Adrenal gland (tissue), 5 donors: ENCODE measurements around the gene ZNF425.

Experiments used
- POLR2A ChIP-seq, 2 donors: fragments of 450-650 bp; IDR thresholded peaks; one replicate each; pipeline ENCODE4 v1.6.1; 2017; ENCODE audit warnings: antibody characterized with exemption in 2 of 2, mild to moderate bottlenecking in 2 of 2, moderate library complexity in 1 of 2
- TF ChIP-seq, protein P1 (sequence below), 6 experiments: fragments of 450-650 bp in 4 of 6; fragments of 200-600 bp in 2 of 6; sonication (generic) in 1 of 6; IDR thresholded peaks; 1 replicate in 5 of 6; 2 replicates in 1 of 6; pipeline versions ENCODE4 v1.5.1 to v1.8.0; 2016 to 2021; ENCODE audit warnings: antibody characterized with exemption in 6 of 6, mild to moderate bottlenecking in 2 of 6, moderate library complexity in 1 of 6
- donor health status: DM: no; HTN: no; CAD: no.

GRCh38 chr7:149063476-149063875 is 62.6 kb downstream of the ZNF425 start:
- TF ChIP-seq, protein P1, sequence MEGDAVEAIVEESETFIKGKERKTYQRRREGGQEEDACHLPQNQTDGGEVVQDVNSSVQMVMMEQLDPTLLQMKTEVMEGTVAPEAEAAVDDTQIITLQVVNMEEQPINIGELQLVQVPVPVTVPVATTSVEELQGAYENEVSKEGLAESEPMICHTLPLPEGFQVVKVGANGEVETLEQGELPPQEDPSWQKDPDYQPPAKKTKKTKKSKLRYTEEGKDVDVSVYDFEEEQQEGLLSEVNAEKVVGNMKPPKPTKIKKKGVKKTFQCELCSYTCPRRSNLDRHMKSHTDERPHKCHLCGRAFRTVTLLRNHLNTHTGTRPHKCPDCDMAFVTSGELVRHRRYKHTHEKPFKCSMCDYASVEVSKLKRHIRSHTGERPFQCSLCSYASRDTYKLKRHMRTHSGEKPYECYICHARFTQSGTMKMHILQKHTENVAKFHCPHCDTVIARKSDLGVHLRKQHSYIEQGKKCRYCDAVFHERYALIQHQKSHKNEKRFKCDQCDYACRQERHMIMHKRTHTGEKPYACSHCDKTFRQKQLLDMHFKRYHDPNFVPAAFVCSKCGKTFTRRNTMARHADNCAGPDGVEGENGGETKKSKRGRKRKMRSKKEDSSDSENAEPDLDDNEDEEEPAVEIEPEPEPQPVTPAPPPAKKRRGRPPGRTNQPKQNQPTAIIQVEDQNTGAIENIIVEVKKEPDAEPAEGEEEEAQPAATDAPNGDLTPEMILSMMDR (IDR thresholded peaks at IDR 0.05), result no peak
- TF ChIP-seq POLR2A (IDR thresholded peaks at IDR 0.05), result no peak
